ENCODE measurements around the gene HOXB2.

DNA sequence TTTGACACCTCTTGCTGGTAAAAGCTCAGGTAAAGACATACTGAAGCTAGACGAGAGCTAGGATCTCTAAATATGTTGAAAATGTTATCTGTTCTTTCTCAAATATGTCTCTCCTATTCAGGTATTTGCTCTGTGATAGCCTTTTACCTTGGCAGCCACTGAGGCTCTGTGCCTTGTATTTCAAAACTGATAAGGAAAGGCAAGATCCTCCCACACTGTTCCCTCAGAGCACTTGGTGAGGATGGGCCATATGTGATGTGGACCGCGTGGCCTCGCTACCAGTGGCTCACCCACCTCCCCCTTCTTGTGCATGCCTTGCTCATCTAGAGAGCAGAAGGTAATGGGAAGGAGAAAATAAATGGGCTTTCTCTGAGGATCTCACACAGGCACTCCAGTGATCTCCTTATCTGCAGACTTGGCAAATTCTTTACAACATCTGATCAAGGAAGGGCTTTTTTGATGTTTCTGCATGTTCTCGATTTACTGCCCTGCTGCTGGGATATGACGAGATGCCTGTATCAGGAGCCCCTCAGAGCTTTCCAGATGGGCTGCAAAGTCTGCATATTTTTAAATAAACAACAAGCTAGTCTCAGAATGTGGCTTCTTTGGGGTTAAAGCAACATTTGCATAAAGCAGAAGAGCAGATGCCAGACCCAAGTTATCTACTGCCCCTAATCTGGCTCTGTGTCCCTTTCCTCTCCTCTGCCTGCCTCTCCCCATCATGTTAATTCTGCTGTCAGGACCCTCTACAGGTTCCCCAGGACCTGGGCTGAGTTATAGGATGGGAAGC lies 31.0 kb downstream of the HOXB2 start:
- TF ChIP-seq, protein P1, sequence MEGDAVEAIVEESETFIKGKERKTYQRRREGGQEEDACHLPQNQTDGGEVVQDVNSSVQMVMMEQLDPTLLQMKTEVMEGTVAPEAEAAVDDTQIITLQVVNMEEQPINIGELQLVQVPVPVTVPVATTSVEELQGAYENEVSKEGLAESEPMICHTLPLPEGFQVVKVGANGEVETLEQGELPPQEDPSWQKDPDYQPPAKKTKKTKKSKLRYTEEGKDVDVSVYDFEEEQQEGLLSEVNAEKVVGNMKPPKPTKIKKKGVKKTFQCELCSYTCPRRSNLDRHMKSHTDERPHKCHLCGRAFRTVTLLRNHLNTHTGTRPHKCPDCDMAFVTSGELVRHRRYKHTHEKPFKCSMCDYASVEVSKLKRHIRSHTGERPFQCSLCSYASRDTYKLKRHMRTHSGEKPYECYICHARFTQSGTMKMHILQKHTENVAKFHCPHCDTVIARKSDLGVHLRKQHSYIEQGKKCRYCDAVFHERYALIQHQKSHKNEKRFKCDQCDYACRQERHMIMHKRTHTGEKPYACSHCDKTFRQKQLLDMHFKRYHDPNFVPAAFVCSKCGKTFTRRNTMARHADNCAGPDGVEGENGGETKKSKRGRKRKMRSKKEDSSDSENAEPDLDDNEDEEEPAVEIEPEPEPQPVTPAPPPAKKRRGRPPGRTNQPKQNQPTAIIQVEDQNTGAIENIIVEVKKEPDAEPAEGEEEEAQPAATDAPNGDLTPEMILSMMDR (IDR thresholded peaks at IDR 0.05; ENCODE audit: insufficient read depth, low read length, poor library complexity, severe bottlenecking) = no peak
- no peak for TF ChIP-seq EZH2phosphoT487 (conservative IDR thresholded peaks at IDR 0.05; ENCODE audit: low read length)

Measured in SU-DHL-6 (cell line).